ENCODE data around the gene KCND2.

KCND2 gene

DNA sequence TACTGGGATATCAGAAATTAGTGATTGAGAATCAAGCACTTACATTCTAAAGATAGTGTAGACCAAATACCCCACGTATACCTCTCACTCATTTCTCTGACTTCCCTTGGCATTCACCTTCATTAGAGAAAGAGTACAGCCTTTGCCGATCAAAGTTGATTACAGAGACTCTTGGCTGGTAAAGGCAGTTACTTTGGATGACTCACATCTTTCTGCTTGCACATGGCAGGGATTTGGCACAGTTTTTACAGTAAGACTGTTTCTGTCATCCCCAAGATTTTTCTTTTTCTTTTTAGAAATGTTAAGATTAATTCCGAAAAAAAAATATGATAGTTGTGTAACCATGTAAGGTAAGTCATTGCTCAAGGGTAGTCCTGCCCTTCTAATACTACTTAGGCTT lies 442.0 kb downstream of the KCND2 start:
- no peak for DNase-seq

DNA sequence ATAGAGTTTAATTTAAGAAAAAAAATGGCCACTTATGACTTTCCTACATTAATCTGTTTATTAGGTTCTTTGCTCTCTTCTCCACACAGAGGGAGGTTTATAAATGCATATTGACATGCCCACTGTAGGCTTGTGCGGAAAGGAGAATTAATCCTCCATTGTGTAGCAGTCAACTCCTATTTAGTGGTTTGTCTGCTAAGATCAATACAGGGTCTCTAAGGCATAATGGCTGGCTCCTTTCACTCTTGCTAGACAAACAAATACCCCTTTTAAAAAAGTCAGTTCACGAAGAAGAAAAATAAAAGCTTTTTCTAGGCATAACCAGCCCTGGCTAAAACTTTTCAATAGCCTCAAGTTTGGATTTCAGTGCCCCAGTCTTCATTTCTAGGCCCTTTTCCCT lies 443.3 kb downstream of the KCND2 start:
- no peak for DNase-seq

DNA sequence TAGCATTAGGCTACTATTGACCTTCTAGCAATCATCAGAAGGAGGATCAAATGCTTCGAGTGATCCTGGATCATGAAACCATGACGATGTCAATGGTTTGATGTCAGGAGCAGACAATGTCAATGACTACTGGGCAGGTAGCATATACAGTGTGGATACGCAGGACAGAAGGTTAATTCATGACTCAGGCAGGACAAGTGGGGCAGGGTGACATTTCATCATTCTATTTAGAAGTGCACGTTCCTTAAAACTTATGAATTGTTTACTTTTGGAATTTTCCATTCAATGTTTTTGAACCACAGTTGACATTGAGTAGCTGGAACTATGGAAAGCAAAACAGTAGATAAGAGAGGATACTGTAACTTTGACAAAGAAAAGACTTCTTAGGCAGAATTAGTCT lies 444.2 kb downstream of the KCND2 start:
- no peak for DNase-seq

DNA sequence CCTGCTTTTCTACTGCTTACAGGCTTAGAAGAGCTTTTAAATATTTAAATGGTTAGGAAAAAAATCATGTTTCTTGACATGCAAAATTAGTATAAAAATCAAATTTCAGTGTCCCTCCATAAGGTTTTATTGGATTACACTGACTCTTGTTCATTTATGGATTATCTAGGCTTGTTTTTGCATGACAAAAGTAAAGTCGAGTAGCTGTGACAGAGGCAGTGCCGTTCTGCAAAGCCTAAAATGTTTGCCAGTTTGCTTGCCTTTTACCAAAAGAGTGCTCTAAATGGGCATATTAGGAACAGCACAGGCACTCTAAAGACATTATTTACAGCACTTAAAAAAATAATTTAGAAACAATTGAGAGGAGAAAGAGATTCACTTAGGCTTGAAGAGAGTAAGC lies 445.4 kb downstream of the KCND2 start:
- DNase-seq = no peak

DNA sequence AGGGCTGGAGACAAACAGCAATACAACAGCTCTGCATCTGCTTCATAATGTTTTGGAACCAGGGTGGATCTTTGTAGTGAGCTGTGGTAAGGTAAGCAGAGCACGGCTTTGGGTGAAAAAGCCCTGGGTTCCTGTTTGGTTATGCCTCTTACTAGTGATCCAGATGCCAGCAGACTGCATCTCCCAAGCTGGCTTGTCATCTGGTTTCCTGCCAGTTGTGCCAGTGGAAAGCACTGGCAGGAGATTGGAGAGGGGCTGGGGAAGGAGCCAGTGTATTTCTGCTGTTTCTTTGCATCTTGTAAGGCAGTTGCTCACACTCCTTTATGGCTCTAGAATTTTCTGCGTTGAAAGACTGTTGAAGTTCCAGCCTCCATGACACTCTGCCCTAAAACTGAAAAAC lies 447.3 kb downstream of the KCND2 start:
- no peak for DNase-seq

DNA sequence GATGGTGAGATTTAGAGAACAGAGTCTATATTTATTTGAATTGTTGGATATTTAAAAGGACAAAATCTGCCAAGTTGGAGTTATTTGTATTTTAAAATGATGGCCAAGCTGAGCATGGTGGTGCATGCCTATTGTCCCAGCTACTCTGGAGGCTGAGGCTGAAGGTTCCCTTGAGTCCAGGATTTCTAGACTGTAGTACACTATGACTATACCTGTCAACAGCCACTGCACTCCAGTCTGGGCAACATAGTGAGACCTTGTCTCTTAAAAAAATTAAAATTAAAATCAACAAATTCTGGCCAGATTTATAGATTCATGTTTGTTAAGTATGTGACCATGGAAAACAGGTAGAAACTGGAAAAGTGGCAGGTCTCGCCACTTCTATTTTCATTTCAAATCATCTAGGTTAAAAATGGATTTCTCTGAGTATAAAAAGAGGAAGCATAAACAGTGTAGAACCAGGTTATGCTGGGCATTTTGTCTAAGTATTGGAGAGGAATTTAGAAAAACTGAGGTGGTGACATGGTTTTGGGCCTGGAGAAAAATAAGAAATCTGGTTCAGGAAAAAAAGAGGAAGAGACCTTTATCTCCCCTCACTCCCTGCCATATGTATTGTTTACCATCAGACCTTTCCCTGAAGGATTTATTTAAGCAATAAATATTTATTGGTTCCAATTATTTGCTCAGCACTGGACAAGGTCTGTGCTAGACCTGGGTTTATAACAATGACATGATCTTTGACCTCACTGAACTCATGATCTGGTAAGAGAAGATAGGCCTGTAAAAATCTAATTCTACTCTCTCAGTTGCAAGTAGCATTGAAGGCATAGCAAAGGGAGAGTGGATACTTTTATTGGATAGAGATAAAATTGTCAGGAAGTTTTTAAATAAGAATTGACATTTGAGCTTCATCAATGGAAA lies 450.8 kb downstream of the KCND2 start:
- no peak for DNase-seq

DNA sequence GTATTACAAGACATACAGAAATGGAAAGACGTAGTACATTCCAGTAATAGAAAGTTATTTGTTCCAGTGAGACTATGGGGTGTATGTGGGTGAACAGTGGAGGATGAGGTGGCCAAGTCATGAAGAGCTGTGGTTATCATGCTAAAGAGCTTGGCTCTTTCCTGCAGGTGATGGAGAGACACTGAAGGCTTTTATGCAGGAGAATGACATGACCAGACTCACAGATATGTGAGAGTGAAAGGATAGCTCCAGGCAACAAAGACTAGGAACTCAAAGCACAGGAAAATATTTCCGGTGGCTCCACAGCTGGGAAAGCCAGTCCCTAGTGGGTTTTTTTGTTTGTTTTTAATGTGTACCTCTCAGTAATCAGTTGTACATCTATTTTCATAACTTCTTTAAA lies 451.5 kb downstream of the KCND2 start:
- no peak for DNase-seq

DNA sequence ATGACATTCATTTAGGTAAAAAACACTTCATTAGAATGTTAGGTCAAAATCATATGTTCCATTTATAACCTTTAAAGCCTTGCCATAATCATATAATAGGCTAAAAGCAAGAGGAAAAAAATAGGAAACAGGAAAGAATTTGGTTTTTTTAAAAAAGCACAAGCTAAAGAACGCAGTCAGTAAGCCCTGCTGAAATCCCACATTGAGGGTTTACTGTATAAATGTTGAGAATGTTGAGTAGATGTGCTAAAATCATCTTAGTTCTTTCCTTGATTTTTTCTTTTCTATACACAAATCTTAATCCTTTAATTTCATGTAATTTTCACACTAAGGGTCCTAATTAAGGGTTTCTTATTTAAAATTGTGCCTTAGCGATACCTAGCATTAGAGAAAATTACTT lies 452.0 kb downstream of the KCND2 start:
- DNase-seq = no peak

DNA sequence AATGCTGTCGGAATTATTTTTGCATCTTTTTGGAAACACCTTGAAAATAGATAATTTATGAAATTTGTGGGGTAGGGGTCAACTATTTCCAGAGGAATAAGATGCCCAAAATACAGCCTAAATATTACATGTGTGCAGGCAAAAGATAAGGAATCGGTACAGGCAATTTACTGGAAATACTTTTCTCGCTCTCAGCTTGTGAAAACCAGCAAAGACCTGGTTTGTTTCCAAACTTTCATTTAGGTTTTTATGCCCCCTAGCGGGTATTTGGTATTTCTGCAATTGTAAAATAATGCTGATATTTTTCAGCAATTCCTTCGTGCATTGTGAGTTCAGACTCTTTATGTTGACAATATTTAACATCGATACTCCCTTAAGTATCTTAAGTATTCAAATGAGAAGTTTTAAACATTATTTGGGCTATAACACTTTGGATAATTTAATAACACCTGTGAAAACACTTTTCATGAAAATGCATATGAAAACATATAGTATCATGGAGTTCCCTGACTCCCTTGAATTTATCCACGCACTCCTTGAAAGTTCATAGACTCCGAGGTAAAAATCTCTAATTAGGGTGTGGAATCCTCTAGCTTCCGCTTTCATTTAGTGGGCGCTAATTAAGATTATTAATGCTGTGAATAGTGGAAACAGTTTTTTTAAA lies 452.5 kb downstream of the KCND2 start:
- DNase-seq = peak in 1 of 2 donors; percentile 56

DNA sequence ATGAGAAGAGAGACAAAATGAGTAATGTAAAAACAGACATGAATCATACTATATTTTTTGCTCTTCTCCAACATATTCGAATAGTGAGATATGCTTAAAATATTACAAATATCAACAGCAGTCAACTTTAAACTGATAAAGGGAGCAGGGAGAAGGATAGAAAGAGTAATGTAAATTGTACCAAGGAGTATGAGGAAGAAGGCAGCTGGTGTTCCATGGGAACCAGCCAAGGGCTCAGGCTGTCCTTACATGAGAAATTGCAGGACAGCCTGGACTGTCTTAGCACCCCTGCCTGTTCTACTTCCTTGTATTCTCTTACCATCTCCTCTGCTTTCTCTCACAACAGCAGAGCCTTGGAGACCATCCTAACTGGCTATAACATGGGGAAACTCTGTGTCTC lies 456.3 kb downstream of the KCND2 start:
- DNase-seq = no peak

DNA sequence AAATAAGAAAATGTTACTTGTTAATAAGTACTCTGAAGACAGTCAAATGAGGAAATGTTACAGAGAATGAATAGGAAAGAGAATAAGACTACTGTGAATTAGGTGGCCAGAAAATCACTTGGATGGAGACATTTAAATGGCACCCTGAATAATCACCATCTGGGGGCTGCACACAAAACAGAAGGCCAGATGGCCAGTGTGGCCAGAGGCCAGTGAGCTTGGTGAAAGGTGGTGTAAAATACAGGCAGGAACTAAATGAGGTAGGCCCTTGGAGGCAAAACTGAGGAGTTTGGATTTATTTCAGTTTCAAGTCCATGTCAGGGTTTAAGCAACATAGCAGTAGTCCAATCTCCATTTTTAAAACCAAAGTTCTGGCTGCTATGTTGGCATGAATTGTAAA lies 458.3 kb downstream of the KCND2 start:
- no peak for DNase-seq

DNA sequence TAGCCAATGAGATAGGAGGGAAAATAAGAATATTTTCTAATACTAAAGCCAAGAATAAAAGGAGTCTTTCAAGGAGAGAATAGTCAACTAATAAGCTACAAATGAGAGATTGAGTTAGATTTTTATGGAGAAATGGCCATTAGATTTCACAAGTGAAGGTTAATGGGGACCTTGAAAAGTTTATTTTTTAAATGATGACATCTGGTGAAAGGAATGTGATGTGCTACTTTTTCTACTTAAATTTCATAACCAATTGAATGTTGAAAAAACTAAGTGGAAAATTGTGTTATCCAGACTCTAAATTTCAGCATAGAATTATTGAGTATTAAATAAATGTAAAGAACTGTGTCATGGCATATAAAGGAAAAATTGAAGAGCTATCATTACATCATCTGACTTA lies 459.3 kb downstream of the KCND2 start:
- DNase-seq = no peak

DNA sequence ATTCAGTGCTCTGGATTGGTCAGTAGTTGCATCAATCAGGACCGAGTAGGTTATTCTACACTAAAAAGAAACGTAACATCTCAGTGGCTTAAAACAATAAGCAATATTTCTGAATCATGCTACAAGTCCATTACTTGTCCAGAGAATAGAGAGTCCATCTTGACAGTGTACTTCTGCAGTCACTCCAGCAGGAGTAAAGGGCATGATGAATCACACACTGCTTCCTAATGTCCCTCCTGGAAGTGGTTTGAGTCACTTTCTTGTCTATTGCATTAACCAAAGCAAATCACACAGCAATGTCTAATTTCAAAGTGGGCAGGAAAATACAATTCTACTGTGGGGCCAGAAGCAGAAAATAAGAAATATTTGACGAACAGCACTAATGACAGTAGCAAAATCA lies 460.2 kb downstream of the KCND2 start:
- no peak for DNase-seq

DNA sequence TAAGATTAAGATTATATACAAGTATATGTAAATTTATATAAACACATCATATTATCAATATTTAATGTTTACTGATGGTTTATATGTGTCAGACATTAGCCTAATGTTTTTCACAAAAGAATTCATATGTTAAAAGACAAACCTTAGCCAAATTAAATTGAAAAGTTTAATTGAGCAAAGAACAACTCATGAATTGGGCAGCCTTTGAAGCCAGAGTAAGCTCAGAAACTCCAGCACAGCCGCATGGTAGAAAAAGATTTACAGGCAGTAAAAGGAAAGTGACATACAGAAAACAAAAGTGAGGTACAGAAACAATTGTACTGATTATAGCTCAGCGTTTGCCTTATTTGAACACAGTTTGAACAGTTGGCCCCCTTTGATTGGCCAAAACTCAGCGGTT lies 460.9 kb downstream of the KCND2 start:
- no peak for DNase-seq

DNA sequence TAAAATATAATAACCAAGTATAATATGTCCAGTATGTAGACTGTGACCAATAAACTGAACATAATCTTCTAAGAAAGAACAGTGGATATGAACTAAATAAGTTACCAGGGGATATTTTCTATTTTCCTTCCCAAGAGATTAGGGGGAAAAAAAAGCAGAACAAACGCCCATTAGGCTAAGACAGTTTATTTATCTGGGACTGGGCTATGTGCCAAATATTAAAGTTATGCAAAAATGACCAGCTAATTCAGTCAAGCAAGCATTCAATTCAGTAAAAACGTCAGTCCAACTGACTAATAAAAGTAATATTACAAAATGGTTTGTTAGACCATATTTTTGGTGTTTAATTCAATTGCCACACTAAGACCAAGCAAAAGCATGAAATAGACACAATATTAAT lies 462.8 kb downstream of the KCND2 start:
- no peak for DNase-seq

DNA sequence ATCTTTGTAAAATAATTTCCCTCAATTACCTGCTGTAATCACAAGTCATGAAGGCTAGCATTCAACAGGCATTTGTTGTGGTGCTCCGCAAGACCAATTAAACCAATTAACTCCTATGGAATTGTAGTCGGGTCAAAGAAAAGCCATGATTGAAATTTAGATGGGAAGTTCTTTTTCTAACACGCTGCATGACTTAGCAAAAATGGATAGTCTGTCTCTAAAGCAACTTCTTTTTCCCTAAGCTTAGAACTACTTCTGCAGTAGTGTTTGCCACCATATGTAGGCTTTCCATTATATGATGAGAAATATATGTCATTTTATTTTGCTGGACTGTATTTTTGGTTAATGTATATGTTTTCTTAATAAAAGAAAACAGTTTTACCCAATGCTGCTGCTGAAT lies 465.8 kb downstream of the KCND2 start:
- DNase-seq = no peak

DNA sequence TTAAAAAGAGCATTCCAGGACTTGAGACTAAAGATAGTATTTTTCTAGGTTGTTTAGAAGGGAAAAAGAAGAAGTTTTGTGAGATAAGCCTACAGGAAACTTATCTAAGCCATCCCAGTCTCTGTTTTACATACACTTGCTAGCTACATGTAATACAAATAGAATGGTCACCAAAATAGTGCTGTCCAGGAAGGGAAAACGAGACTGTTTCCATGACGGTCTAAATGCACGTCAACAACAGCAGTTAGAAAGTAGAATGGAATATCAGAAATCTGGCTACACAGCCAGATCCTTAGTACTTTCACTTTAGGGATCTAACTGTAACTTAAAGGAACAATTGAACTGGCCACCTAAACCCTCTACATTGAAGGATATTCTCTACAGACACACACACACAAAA lies 467.4 kb downstream of the KCND2 start:
- DNase-seq = no peak

DNA sequence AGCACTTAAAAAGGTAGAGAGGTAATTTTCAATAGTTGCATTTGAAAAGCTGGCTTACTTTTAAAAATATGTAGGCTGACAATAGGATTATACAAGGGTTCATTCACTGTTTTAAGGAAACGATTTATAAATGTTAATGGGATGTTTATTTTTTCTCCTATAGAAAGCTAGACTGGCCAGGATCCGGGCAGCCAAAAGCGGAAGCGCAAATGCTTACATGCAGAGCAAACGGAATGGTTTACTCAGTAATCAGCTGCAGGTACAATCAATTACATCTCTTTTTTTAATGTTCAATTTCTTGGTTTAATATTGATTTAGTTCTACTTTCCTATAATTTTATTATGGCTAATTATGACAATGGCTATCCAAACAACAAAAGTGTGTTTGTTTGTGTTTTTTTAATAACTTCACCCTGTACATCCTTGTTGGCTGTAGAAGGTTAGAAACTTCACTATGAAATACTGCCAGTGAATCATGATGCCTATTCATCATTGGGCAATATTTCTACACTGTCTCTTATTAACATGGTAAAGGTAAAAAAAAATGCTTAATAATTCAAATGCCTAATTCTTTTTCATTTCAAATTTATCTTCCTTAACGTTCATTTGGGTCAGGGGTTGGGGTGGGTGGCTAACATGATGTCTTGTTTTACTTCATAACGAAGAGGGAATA lies 468.5 kb downstream of the KCND2 start:
- DNase-seq = no peak

DNA sequence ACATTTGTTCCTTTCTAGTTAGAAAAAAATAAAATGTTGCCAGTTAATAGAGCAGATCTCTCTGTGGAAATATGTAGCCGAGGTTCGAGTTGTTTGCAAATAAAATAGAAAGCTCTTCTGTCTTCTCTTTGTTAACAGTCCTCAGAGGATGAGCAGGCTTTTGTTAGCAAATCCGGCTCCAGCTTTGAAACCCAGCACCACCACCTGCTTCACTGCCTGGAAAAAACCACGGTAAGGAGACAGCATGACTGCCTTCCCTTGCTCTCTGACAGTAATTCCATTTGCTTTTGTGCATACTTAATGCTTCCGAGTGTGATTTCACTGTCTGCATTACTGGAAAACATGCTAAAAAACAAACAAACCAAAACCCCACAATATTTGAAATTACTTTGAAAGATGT lies 469.4 kb downstream of the KCND2 start:
- no peak for DNase-seq

DNA sequence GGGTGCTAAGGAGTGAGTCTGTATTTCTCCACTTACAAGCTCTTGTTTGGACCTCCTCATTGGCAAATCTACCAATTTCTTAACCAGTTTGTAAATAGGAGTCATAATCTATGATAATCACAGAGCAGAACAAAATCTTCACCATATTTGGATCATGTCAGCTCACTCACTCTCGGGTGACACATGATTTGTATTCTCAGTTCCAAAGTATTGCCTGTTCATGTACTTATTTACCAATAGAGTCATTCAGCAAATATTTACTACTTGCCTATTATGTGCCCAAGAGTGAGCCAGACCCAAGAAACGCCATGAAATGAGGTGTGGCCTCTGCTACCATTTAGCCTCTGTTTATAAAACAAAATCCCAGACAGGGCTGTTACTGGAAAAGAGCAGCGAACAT lies 470.2 kb downstream of the KCND2 start:
- no peak for DNase-seq

DNA sequence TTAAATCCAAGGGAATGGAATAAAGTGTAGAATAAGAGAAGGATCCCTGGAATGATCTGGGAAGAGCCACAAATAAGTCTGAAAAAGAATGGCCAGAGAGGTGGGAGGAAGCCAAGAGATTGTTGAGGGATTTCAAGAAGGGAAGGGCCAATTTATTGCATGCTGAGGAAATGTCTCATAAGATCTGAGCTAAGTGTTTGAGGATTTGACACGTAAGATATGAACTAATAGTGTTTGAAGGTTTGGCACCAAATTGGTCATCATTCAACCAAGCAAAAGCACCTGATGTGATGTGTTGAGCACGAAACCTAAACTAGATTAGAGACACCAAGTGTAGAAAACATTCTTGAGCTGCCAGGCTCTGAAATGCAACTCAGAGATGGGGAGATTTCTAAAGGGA lies 487.1 kb downstream of the KCND2 start:
- no peak for DNase-seq

DNA sequence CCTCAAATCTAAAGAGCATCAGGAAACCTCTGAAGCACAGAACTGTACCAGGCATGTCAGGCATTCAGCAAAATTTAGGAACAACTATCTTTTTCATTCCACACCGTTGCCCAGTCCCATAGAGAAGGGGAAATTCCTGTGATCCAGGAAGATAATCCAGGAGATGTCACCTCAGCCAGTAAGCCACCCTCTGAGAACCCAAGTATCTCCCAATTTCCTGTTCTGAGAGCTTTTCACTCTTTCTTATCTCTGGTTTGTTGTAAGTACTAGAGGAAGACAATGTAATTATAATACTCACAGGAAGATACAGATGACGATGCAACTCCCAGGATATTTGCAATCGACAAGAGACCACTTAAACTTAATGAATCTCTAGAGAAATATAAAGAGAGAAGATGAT lies 487.9 kb downstream of the KCND2 start:
- DNase-seq = no peak

DNA sequence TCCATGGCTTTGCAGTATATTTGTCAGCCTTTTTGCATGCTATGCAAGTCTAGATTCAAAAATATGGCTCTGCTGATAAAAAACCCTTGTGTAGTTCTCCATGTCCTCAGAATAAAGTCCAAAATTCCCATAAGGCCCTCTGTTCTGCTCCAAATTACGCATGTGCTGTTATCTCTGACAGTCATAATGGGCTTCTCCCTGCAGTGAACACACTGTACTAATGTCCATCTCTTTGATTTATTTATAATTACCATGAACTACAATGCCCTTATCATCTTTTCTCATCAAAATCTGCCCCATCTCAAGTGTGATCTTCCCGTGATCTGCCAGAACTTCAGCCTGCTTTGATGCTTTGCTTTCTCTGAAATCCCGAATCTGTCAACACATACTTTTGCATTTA lies 497.2 kb downstream of the KCND2 start:
- no peak for DNase-seq

DNA sequence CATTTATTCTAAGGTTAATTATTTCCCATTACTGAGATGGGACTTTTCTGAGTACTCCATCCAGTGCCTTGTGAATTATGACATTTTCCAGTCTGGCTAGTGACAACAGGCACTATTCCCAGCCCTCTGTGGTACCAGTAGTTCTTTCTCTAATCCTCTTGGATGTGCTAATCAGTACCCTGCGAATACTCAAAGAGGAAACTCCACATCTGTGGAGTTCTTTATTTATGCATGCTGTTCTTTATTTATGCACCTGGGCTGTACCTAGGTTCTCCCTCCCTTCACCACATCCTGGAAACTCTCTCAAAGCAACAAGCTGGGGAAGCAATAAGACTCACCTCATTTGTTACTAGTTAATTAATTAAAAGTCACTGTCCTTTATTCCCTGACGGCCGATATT lies 501.5 kb downstream of the KCND2 start:
- no peak for DNase-seq
